Cardiac muscle cell (in vitro differentiated cells and primary cell): ENCODE data around the gene CCDC92B. TPM values are rescaled to one million over a fixed set of nuclear protein-coding genes. Genes with fewer than 3 reads are reported as not detected.
"Not testable (repeated sequence)": the region's sequence is repeated elsewhere in the genome, so short reads cannot be mapped to it uniquely, and the experiment has no call there.

ENCODE experiments used
- DNase-seq, 2 donors: peaks; one replicate each; pipeline versions ENCODE4 v3.0.0 to v3.0.0-alpha.2; 2010 to 2017; ENCODE audit warnings: low read depth in 1 of 2, low spot score in 1 of 2
- H3K27ac ChIP-seq: fragments of 200-600 bp; sonication (generic); 2 replicates; pipeline ENCODE4 v1.5.1; 2016
- H3K27me3 ChIP-seq: fragments of 200-600 bp; sonication (generic); 2 replicates; pipeline ENCODE4 v1.6.0; 2016; ENCODE audit warnings: control low read depth
- H3K36me3 ChIP-seq: fragments of 200-600 bp; sonication (generic); 2 replicates; pipeline ENCODE4 v1.5.1; 2016; ENCODE audit warnings: control low read depth
- H3K4me1 ChIP-seq: fragments of 200-600 bp; sonication (generic); 2 replicates; pipeline ENCODE4 v1.8.1; 2017; ENCODE audit warnings: low read depth, mild to moderate bottlenecking, mixed run types
- H3K4me3 ChIP-seq: fragments of 200-600 bp; sonication (generic); 2 replicates; pipeline ENCODE4 v1.5.1; 2016; ENCODE audit warnings: mild to moderate bottlenecking
- H3K9me3 ChIP-seq: fragments of 200-600 bp; sonication (generic); 2 replicates; pipeline ENCODE4 v1.5.1; 2017; ENCODE audit warnings: low read depth, mild to moderate bottlenecking, control low read depth
- polyA plus RNA-seq: library from polyadenylated mRNA; unstranded; fragments of >200 nt; fragmentation: Nextera tagmentation; extraction: Ambion mirVana; gene quantifications from 2 replicates; pipeline ENCODE4 v1.2.1, GENCODE V29; 2016
- total RNA-seq: library from RNA; depleted of rRNA; stranded (reverse); fragments of >200 nt; gene quantifications from 2 replicates; pipeline ENCODE4 v1.2.3, GENCODE V29; 2016
- TF ChIP-seq, protein P1 (sequence below): IDR thresholded peaks from 2 replicates; pipeline ENCODE4 v1.5.1; 2012; ENCODE audit warnings: low read depth, mild to moderate bottlenecking, low read length

CCDC92B gene
- total and polyA plus RNA-seq, 2 experiments from 2014 or later = 0.33 to 0.35 TPM

DNA sequence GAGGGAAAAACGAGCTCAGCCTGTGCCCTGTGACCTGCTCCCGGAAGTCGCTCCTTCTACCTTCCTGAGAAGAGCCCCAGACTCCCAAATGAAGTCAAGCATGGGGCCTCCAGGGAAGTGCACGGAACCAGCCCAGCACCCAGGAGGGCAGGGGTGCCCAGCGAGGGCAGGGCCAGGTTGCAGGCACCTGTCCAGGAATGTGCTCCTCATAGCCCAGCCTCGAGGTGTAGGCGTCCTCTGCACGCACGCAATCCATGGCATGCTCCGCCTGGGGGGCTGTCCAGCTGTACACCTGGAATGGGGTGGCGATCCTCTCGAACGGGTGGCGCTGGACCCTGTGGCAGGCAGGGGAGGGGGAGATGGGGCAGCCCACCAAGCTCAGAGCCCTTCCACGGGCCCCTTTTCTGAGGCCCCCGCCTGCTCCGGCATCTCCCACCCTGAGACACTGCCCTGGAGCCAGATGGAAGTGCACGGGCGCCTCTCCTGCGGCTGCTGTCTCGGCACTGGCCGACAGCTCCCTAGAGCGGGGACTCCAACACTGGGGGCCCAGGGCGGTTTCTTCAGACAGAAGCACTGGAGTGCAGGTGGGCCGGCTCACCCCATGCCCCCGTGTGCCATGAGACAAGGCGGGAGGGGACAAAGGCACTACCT lies 48.8 kb downstream of the CCDC92B start:
- Histone ChIP-seq H3K4me3 (no peak overlapping the region), H3K36me3 (peaks cover 21% of the 10 kb centered on the region), H3K9me3 (no peaks in the 10 kb centered on the region), H3K27ac (no peak overlapping the region), H3K4me1 (no peaks in the 10 kb centered on the region), H3K27me3 (no peaks in the 10 kb centered on the region)
- TF ChIP-seq, protein P1, sequence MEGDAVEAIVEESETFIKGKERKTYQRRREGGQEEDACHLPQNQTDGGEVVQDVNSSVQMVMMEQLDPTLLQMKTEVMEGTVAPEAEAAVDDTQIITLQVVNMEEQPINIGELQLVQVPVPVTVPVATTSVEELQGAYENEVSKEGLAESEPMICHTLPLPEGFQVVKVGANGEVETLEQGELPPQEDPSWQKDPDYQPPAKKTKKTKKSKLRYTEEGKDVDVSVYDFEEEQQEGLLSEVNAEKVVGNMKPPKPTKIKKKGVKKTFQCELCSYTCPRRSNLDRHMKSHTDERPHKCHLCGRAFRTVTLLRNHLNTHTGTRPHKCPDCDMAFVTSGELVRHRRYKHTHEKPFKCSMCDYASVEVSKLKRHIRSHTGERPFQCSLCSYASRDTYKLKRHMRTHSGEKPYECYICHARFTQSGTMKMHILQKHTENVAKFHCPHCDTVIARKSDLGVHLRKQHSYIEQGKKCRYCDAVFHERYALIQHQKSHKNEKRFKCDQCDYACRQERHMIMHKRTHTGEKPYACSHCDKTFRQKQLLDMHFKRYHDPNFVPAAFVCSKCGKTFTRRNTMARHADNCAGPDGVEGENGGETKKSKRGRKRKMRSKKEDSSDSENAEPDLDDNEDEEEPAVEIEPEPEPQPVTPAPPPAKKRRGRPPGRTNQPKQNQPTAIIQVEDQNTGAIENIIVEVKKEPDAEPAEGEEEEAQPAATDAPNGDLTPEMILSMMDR = no peak
- no peak for DNase-seq

DNA sequence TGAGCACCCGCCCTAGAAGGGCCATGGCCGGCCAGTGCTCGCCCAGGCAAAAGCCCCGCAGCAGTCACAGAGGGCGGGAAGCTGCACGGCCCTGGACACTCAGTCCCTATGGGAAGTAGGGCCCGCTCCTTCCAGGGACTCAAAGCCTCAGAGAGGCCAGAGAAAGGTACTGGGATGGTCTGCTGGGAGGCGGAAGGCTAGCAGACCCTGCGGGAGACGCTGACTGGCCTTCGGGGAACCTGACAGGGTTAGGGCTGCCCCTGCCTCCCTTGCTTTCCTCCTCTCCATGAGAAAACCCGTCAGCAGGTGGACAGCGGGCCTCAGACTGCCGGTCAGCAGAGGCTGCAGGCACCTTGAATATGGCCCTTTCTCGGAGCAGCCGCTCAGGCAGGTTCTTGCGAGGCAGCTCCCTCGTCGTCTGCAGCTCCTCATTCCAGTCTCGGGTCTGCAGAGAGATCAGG lies 49.4 kb downstream of the CCDC92B start:
- Histone ChIP-seq H3K27me3 (no peaks in the 10 kb centered on the region), H3K36me3 (peaks cover 21% of the 10 kb centered on the region), H3K4me1 (no peaks in the 10 kb centered on the region), H3K9me3 (no peaks in the 10 kb centered on the region), H3K27ac (no peak overlapping the region), H3K4me3 (no peak overlapping the region)
- TF ChIP-seq, protein P1 = no peak
- no peak for DNase-seq

DNA sequence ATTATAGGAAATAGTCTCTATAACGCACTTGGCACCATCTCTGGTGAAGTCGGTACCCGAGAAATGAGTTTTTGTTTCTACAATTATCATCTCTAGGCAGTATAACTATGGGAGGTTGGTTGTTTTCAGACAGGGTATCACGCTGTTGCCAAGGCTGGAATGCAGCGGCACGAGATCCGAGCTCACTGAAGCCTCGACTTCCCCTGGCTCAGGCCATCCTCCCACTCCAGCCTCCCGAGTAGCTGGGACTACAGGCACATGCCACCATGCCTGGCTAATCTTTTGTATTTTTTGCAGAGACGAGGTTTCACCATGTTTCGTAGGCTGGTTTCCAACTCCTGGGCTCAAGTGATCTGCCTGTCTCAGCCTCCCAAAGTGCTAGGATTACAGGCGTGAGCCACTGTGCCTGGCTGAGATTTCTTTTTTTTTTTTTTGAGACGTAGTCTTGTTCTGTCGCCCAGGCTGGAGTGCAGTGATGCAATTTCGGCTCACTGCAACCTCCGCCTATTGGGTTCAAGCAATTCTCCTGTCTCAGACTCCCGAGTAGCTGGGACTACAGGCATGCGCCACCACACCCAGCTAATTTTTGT lies 50.1 kb downstream of the CCDC92B start:
- not testable (repeated sequence) for H3K4me3 ChIP-seq, H3K9me3 ChIP-seq, H3K27ac ChIP-seq, H3K27me3 ChIP-seq, DNase-seq, H3K4me1 ChIP-seq
- peaks cover 21% of the 10 kb centered on the region for H3K36me3 ChIP-seq

DNA sequence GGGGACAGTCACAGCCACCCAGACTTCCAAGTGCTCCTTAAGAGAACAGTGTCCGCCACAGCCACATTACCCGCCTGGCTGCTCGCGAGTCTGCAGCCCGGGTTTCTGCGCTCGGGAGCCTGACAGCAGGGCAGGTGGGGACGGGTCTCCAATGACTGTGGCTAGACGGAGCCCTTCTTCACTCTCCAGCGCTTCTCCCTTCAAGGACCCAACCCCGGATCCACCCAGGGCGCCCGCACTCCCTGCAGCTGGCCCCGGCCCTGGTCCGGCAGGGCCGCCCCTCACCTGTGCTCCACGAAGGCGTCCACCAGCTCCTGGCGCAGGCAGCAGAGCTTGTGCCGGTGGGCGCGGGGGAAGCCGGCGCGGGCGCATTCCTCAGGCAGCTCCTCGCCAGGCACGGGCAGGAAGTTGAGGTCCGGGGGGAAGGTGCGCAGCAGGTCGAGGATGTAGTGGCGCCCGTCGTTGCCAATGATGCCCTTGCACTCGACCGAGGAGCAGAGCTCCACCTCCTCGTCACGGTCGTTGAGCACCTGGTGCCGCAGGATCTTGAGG lies 51.8 kb downstream of the CCDC92B start:
- Histone ChIP-seq H3K4me3 (no peak overlapping the region), H3K9me3 (no peaks in the 10 kb centered on the region), H3K27ac (no peak overlapping the region), H3K27me3 (no peaks in the 10 kb centered on the region), H3K4me1 (no peaks in the 10 kb centered on the region), H3K36me3 (peaks cover 28% of the 10 kb centered on the region)
- no peak for DNase-seq
- TF ChIP-seq, protein P1 = no peak

DNA sequence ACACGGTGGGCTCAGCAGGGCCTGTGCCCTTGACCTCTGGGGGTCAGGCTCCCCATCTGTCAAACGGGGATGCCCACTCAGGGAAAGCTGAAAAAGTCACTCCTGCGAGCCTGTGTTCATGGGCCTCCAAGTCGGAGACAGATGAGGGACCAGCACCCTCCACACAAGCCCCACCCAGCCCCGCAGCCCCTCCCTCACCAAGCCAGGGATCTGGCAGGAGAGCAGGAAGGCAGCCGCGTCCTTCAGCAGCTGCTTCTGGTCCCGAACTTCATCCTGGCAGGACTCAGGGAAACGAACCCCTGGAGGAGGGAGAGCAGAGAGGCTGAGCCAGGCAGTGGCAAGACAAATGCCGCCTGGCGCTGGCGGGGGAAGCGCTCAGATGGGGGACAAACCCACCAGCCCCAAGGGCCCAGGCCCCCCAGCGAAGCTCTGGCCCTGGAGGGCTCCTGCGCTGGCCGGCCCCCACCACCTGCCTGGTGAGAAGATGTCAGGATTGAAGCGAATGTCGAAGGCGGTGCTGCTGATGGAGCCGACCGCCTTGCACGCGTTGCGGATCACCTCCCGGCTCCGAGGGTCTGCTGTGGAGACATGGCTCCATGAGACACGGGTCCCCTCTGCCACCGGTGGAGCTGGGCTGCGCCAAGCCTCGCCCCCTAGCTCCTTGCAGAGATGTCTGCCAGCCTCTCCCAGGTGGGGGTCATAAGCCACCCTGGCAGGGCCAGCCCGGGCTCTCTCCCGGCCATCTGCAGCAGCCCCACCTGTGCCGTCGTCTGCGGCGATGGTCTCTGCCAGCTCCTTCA lies 53.3 kb downstream of the CCDC92B start:
- no peak for DNase-seq
- Histone ChIP-seq H3K27ac (no peak overlapping the region), H3K4me3 (no peak overlapping the region), H3K36me3 (peaks cover 38% of the 10 kb centered on the region), H3K27me3 (no peaks in the 10 kb centered on the region), H3K9me3 (no peaks in the 10 kb centered on the region), H3K4me1 (no peaks in the 10 kb centered on the region)
- TF ChIP-seq, protein P1 = no peak
